GM04503 (cell line): ENCODE measurements around the gene RMRP.

ENCODE experiments used
- DNase-seq: peaks from one replicate; pipeline ENCODE4 v3.0.0-alpha.2; 2012; ENCODE audit warnings: low read depth

RMRP gene

GRCh38 chr9:35657546-35658136 is at the start of gene RMRP:
Gene RMRP, minus strand, starts transcription at chr9:35658019.
- DNase-seq: peak; percentile 96

- no peak for DNase-seq
Observed at GRCh38 chr9:35706951-35707350, 49.1 kb upstream of the RMRP start.

GRCh38 chr9:35705836-35706430 is 48.1 kb upstream of the RMRP start:
- no peak for DNase-seq

GRCh38 chr9:35705372-35705771 is 47.6 kb upstream of the RMRP start:
- DNase-seq: no peak

GRCh38 chr9:35703906-35704672 is 46.3 kb upstream of the RMRP start:
- no peak for DNase-seq

- DNase-seq: no peak
Observed at GRCh38 chr9:35702696-35703095, 44.9 kb upstream of the RMRP start.

- DNase-seq: no peak
Observed at GRCh38 chr9:35700942-35701341, 43.1 kb upstream of the RMRP start.

GRCh38 chr9:35700031-35700430 is 42.2 kb upstream of the RMRP start:
- no peak for DNase-seq

GRCh38 chr9:35698231-35698630 is 40.4 kb upstream of the RMRP start:
- DNase-seq: no peak

GRCh38 chr9:35697486-35697885 is 39.7 kb upstream of the RMRP start:
- no peak for DNase-seq

GRCh38 chr9:35696520-35697215 is 38.8 kb upstream of the RMRP start:
- no peak for DNase-seq

GRCh38 chr9:35695943-35696401 is 38.2 kb upstream of the RMRP start:
- DNase-seq: no peak

GRCh38 chr9:35691757-35692301 is 34.0 kb upstream of the RMRP start:
- no peak for DNase-seq

GRCh38 chr9:35691334-35691650 is 33.5 kb upstream of the RMRP start:
- no peak for DNase-seq

GRCh38 chr9:35690614-35691333 is 33.0 kb upstream of the RMRP start:
- peak; percentile 50 for DNase-seq

- peak; percentile 31 for DNase-seq
Observed at GRCh38 chr9:35690294-35690613, 32.4 kb upstream of the RMRP start.

GRCh38 chr9:35689542-35690293 is 31.9 kb upstream of the RMRP start, which contains the start of gene TPM2:
Gene TPM2, minus strand, starts transcription at chr9:35689925. Its CDS starts 108 bp downstream, at chr9:35689817.
- peak; percentile 45 for DNase-seq

GRCh38 chr9:35688558-35689541 is 31.0 kb upstream of the RMRP start:
- peak; percentile 38 for DNase-seq

GRCh38 chr9:35687972-35688557 is 30.2 kb upstream of the RMRP start:
- DNase-seq: no peak

GRCh38 chr9:35687306-35687705 is 29.5 kb upstream of the RMRP start:
- no peak for DNase-seq
